CD4-positive, alpha-beta T cell treated with Interleukin-6 at 100 ng/mL for 8 hours (primary cell): ENCODE measurements around the gene HS6ST2.

Source experiments
- DNase-seq: peaks from one replicate; pipeline ENCODE4 v3.0.0-alpha.2; 2020; ENCODE audit warnings: mixed read lengths, low spot score

HS6ST2 gene

GRCh38 chrX:132790329-132790728 is 168.1 kb downstream of the HS6ST2 start:
- DNase-seq = no peak

- no peak for DNase-seq
Measured at GRCh38 chrX:132786217-132786616, 172.2 kb downstream of the HS6ST2 start.

GRCh38 chrX:132778917-132779316 is 179.5 kb downstream of the HS6ST2 start:
- DNase-seq = no peak

- no peak for DNase-seq
Measured at GRCh38 chrX:132776486-132777210, 181.8 kb downstream of the HS6ST2 start.

GRCh38 chrX:132775263-132775823 is 183.1 kb downstream of the HS6ST2 start:
- DNase-seq = no peak

- no peak for DNase-seq
Measured at GRCh38 chrX:132774010-132774714, 184.3 kb downstream of the HS6ST2 start.

GRCh38 chrX:132769609-132770008 is 188.8 kb downstream of the HS6ST2 start:
- DNase-seq = no peak

- DNase-seq = no peak
Measured at GRCh38 chrX:132766452-132766851, 192.0 kb downstream of the HS6ST2 start.

GRCh38 chrX:132763528-132763927 is 194.9 kb downstream of the HS6ST2 start:
- no peak for DNase-seq

- no peak for DNase-seq
Measured at GRCh38 chrX:132758759-132759158, 199.7 kb downstream of the HS6ST2 start.

- no peak for DNase-seq
Measured at GRCh38 chrX:132757066-132757623, 201.3 kb downstream of the HS6ST2 start.

GRCh38 chrX:132756439-132756838 is 202.0 kb downstream of the HS6ST2 start:
- no peak for DNase-seq

GRCh38 chrX:132751063-132751690 is 207.3 kb downstream of the HS6ST2 start:
- DNase-seq = no peak

GRCh38 chrX:132750331-132751062 is 207.9 kb downstream of the HS6ST2 start:
- no peak for DNase-seq

- DNase-seq = no peak
Measured at GRCh38 chrX:132749406-132749805, 209.0 kb downstream of the HS6ST2 start.

GRCh38 chrX:132748909-132749308 is 209.5 kb downstream of the HS6ST2 start:
- no peak for DNase-seq

GRCh38 chrX:132748268-132748667 is 210.2 kb downstream of the HS6ST2 start:
- DNase-seq = no peak

GRCh38 chrX:132745593-132745992 is 212.8 kb downstream of the HS6ST2 start:
- no peak for DNase-seq

- DNase-seq = no peak
Measured at GRCh38 chrX:132744470-132744869, 214.0 kb downstream of the HS6ST2 start.

GRCh38 chrX:132743086-132743485 is 215.3 kb downstream of the HS6ST2 start:
- no peak for DNase-seq

- DNase-seq = no peak
Measured at GRCh38 chrX:132742246-132742645, 216.2 kb downstream of the HS6ST2 start.

GRCh38 chrX:132741689-132742088 is 216.7 kb downstream of the HS6ST2 start:
- DNase-seq = no peak
